Measurements from ENCODE around the gene TMPRSS7.
A peak's percentile ranks its signal among the peaks of the same experiment; 100 is the strongest.

TMPRSS7 gene

GRCh38 chr3:112097378-112097777, 62.8 kb downstream of the TMPRSS7 start:
- Histone ChIP-seq H3K4me1 (ENCODE audit: insufficient read depth, low read length) (no peaks in the 10 kb centered on the region), H4K20me1 (ENCODE audit: insufficient read depth, low read length) (no peaks in the 10 kb centered on the region), H3K27ac (ENCODE audit: low read length) (no peak overlapping the region), H2AFZ (ENCODE audit: low read depth, low read length) (no peak overlapping the region), H3K4me3 (ENCODE audit: low read depth in 1 of 2, low read length in 2 of 2) (no peak overlapping the region), H3K79me2 (ENCODE audit: insufficient read depth, low read length) (no peaks in the 10 kb centered on the region), H3K9ac (ENCODE audit: low read depth, low read length) (no peak overlapping the region), H3K9me3 (ENCODE audit: insufficient read depth, low read length, severe bottlenecking) (no peaks in the 10 kb centered on the region), H3K27me3 (ENCODE audit: insufficient read depth, low read length, poor library complexity) (peaks cover 4% of the 10 kb centered on the region), H3K36me3 (ENCODE audit: insufficient read depth, low read length) (no peaks in the 10 kb centered on the region), H3K4me2 (ENCODE audit: insufficient read depth, low read length) (no peak overlapping the region)
- TF ChIP-seq EZH2 (IDR thresholded peaks at IDR 0.05; ENCODE audit: borderline replicate concordance, low read depth, low read length, severe bottlenecking) (no peak), CTCF (IDR thresholded peaks at IDR 0.05; ENCODE audit: borderline replicate concordance, extremely low read depth, low read length, poor library complexity, severe bottlenecking) (no peak)
- DNase-seq (no peak), ATAC-seq (ENCODE audit: insufficient read depth, low read depth) (no peak)

- H3K27ac ChIP-seq (ENCODE audit: low read length): no peak overlapping the region
- no peaks in the 10 kb centered on the region for H4K20me1 ChIP-seq (ENCODE audit: insufficient read depth, low read length)
- no peak overlapping the region for H3K9ac ChIP-seq (ENCODE audit: low read depth, low read length)
- H3K36me3 ChIP-seq (ENCODE audit: insufficient read depth, low read length): no peaks in the 10 kb centered on the region
- ATAC-seq (ENCODE audit: insufficient read depth, low read depth) (0 out of 3 replicates have a peak, but pooled peaks have one; percentile 19), DNase-seq (no peak)
- H3K4me1 ChIP-seq (ENCODE audit: insufficient read depth, low read length): no peaks in the 10 kb centered on the region
- no peak overlapping the region for H3K4me2 ChIP-seq (ENCODE audit: insufficient read depth, low read length)
- H3K27me3 ChIP-seq (ENCODE audit: insufficient read depth, low read length, poor library complexity): no peaks in the 10 kb centered on the region
- no peak overlapping the region for H3K4me3 ChIP-seq (ENCODE audit: low read depth in 1 of 2, low read length in 2 of 2)
- TF ChIP-seq EZH2 (IDR thresholded peaks at IDR 0.05; ENCODE audit: borderline replicate concordance, low read depth, low read length, severe bottlenecking): no peak
- no peak overlapping the region for H2AFZ ChIP-seq (ENCODE audit: low read depth, low read length)
- H3K79me2 ChIP-seq (ENCODE audit: insufficient read depth, low read length): no peaks in the 10 kb centered on the region
- H3K9me3 ChIP-seq (ENCODE audit: insufficient read depth, low read length, severe bottlenecking): no peaks in the 10 kb centered on the region
These were observed 67.4 kb downstream of the TMPRSS7 start for GRCh38 chr3:112101916-112102315.

GRCh38 chr3:112104774-112105173, 70.2 kb downstream of the TMPRSS7 start:
- Histone ChIP-seq H3K4me1 (ENCODE audit: insufficient read depth, low read length) (no peaks in the 10 kb centered on the region), H3K9me3 (ENCODE audit: insufficient read depth, low read length, severe bottlenecking) (no peaks in the 10 kb centered on the region), H3K4me3 (ENCODE audit: low read depth in 1 of 2, low read length in 2 of 2) (no peak overlapping the region), H4K20me1 (ENCODE audit: insufficient read depth, low read length) (no peaks in the 10 kb centered on the region), H3K79me2 (ENCODE audit: insufficient read depth, low read length) (no peaks in the 10 kb centered on the region), H2AFZ (ENCODE audit: low read depth, low read length) (no peak overlapping the region), H3K27me3 (ENCODE audit: insufficient read depth, low read length, poor library complexity) (no peaks in the 10 kb centered on the region), H3K36me3 (ENCODE audit: insufficient read depth, low read length) (no peaks in the 10 kb centered on the region), H3K27ac (ENCODE audit: low read length) (no peak overlapping the region), H3K9ac (ENCODE audit: low read depth, low read length) (no peak overlapping the region), H3K4me2 (ENCODE audit: insufficient read depth, low read length) (no peak overlapping the region)
- DNase-seq (no peak), ATAC-seq (ENCODE audit: insufficient read depth, low read depth) (no peak)
- TF ChIP-seq CTCF (IDR thresholded peaks at IDR 0.05; ENCODE audit: borderline replicate concordance, extremely low read depth, low read length, poor library complexity, severe bottlenecking) (no peak), EZH2 (IDR thresholded peaks at IDR 0.05; ENCODE audit: borderline replicate concordance, low read depth, low read length, severe bottlenecking) (no peak)

GRCh38 chr3:112109322-112109721, 74.8 kb downstream of the TMPRSS7 start:
- Histone ChIP-seq H2AFZ (ENCODE audit: low read depth, low read length) (no peak overlapping the region), H3K4me1 (ENCODE audit: insufficient read depth, low read length) (no peaks in the 10 kb centered on the region), H3K36me3 (ENCODE audit: insufficient read depth, low read length) (no peaks in the 10 kb centered on the region), H3K27me3 (ENCODE audit: insufficient read depth, low read length, poor library complexity) (peaks cover 6% of the 10 kb centered on the region), H3K4me2 (ENCODE audit: insufficient read depth, low read length) (no peak overlapping the region), H3K9ac (ENCODE audit: low read depth, low read length) (no peak overlapping the region), H3K79me2 (ENCODE audit: insufficient read depth, low read length) (no peaks in the 10 kb centered on the region), H4K20me1 (ENCODE audit: insufficient read depth, low read length) (no peaks in the 10 kb centered on the region), H3K4me3 (ENCODE audit: low read depth in 1 of 2, low read length in 2 of 2) (no peak overlapping the region), H3K9me3 (ENCODE audit: insufficient read depth, low read length, severe bottlenecking) (no peaks in the 10 kb centered on the region), H3K27ac (ENCODE audit: low read length) (no peak overlapping the region)
- ATAC-seq (ENCODE audit: insufficient read depth, low read depth): no peak
- no peak for TF ChIP-seq CTCF (IDR thresholded peaks at IDR 0.05; ENCODE audit: borderline replicate concordance, extremely low read depth, low read length, poor library complexity, severe bottlenecking)
- no peak for TF ChIP-seq EZH2 (IDR thresholded peaks at IDR 0.05; ENCODE audit: borderline replicate concordance, low read depth, low read length, severe bottlenecking)
- no peak for DNase-seq

All from DND-41 (cell line).